GM11168 (cell line): ENCODE data around the gene MS4A2.

Experiments used
- in situ Hi-C: fragments of 300-500 bp; cut with MboI; formaldehyde crosslinking; loops from one replicate; pipeline ENCODE4 v1.12.0; 2022; ENCODE audit warnings: low sequenced_read_pairs; ENCODE audit not compliant: unreplicated experiment

The MS4A2 gene

GRCh38 chr11:60143768-60144167 is 55.3 kb downstream of the MS4A2 start:
- in situ Hi-C loops, result no loop called here

- in situ Hi-C loops, result no loop called here
Observed at GRCh38 chr11:60145677-60146076, 57.2 kb downstream of the MS4A2 start.
